ENCODE measurements around the gene PREPL.
A peak's percentile ranks its signal among the peaks of the same experiment; 100 is the strongest.

The PREPL gene

GRCh38 chr2:44291281-44292248 lies 69.7 kb downstream of the PREPL start:
- peak; percentile 35 for DNase-seq

GRCh38 chr2:44290261-44290660 lies 71.0 kb downstream of the PREPL start:
- no peak for DNase-seq

- DNase-seq: no peak
These were observed 74.2 kb downstream of the PREPL start for GRCh38 chr2:44286884-44287638.

GRCh38 chr2:44286119-44286883 lies 75.0 kb downstream of the PREPL start:
- no peak for DNase-seq

- no peak for DNase-seq
These were observed 76.1 kb downstream of the PREPL start for GRCh38 chr2:44285174-44285573.

GRCh38 chr2:44283116-44283666 lies 78.1 kb downstream of the PREPL start:
- no peak for DNase-seq

- DNase-seq: no peak
These were observed 80.4 kb downstream of the PREPL start for GRCh38 chr2:44280869-44281268.

GRCh38 chr2:44277541-44277940 lies 83.8 kb downstream of the PREPL start:
- no peak for DNase-seq

- no peak for DNase-seq
These were observed 85.4 kb downstream of the PREPL start for GRCh38 chr2:44275927-44276303.

- DNase-seq: no peak
These were observed 87.7 kb downstream of the PREPL start for GRCh38 chr2:44273596-44273995.

GRCh38 chr2:44273076-44273475 lies 88.2 kb downstream of the PREPL start:
- no peak for DNase-seq

GRCh38 chr2:44271296-44271695 lies 90.0 kb downstream of the PREPL start:
- DNase-seq: no peak

- no peak for DNase-seq
These were observed 91.5 kb downstream of the PREPL start for GRCh38 chr2:44269831-44270230.

GRCh38 chr2:44267796-44268648 lies 93.3 kb downstream of the PREPL start:
- DNase-seq: no peak

All from COR-L47 (cell line).